C4-2B (cell line): ENCODE data around the gene GARIN5B.

Experiments
- H3K27ac ChIP-seq: fragments of 450-650 bp; 2 replicates; pipeline ENCODE4 v1.5.1; 2017
- CTCF ChIP-seq: fragments of 450-650 bp; conservative IDR thresholded peaks from 2 replicates; pipeline ENCODE4 v1.5.1; 2017; ENCODE audit warnings: mild to moderate bottlenecking
- ZFX ChIP-seq: fragments of 450-650 bp; IDR thresholded peaks from 2 replicates; pipeline ENCODE4 v1.6.1; 2017

The GARIN5B gene

GRCh38 chr19:55362174-55362989 lies 678 bp downstream of the GARIN5B start:
- no peak overlapping the region for H3K27ac ChIP-seq
- TF ChIP-seq ZFX (no peak), CTCF (no peak)

- TF ChIP-seq ZFX: no peak
- TF ChIP-seq CTCF: no peak
- H3K27ac ChIP-seq: no peak overlapping the region
Observed at GRCh38 chr19:55360902-55361301, 2.2 kb downstream of the GARIN5B start.

- H3K27ac ChIP-seq: no peak overlapping the region
- TF ChIP-seq CTCF (no peak), ZFX (no peak)
Observed at GRCh38 chr19:55358943-55359908, 3.8 kb downstream of the GARIN5B start.

GRCh38 chr19:55358493-55358892 lies 4.6 kb downstream of the GARIN5B start:
- H3K27ac ChIP-seq: no peak overlapping the region
- TF ChIP-seq ZFX (no peak), CTCF (no peak)

- TF ChIP-seq ZFX (no peak), CTCF (no peak)
Observed at GRCh38 chr19:55355213-55355821, 7.7 kb downstream of the GARIN5B start.

GRCh38 chr19:55354698-55355212 lies 8.3 kb downstream of the GARIN5B start, which contains the start of gene COX6B2:
TSS of gene COX6B2 (minus strand) at chr19:55354719. CDS start at chr19:55354521, 198 bp downstream.
- TF ChIP-seq CTCF (no peak), ZFX (no peak)
- no peak within 1 kb of the TSS for H3K27ac ChIP-seq

More at GRCh38 chr19:55355213-55355821, 7.7 kb downstream of the GARIN5B start:
- no peak overlapping the region for H3K27ac ChIP-seq
